Loucy (cell line): ENCODE data around the gene LRCH1.

Experiments
- H2AFZ ChIP-seq: fragments of 200-600 bp; sonication (generic); 2 replicates; pipeline ENCODE4 v1.6.0; 2016; ENCODE audit warnings: antibody characterized with exemption, mild to moderate bottlenecking, low read length, moderate library complexity
- H3F3A ChIP-seq: fragments of 200-600 bp; 2 replicates; pipeline ENCODE4 v1.6.0; 2016; ENCODE audit warnings: antibody characterized with exemption, low read depth, mild to moderate bottlenecking
- H3K27me3 ChIP-seq: fragments of 200-600 bp; sonication (generic); 2 replicates; pipeline ENCODE4 v1.6.1; 2014; ENCODE audit warnings: low read length, mild to moderate bottlenecking; ENCODE audit not compliant: insufficient read depth, poor library complexity, severe bottlenecking
- H3K36me3 ChIP-seq: fragments of 200-600 bp; sonication (generic); 2 replicates; pipeline ENCODE4 v1.6.1; 2016; ENCODE audit warnings: low read length; ENCODE audit not compliant: insufficient read depth
- H3K4me1 ChIP-seq: fragments of 200-600 bp; sonication (generic); 2 replicates; pipeline ENCODE4 v1.5.1; 2014; ENCODE audit warnings: low read length, mild to moderate bottlenecking; ENCODE audit not compliant: insufficient read depth, poor library complexity, severe bottlenecking
- H3K4me2 ChIP-seq: fragments of 200-600 bp; sonication (generic); 2 replicates; pipeline ENCODE4 v1.6.0; 2014; ENCODE audit warnings: antibody characterized with exemption, low read length, low read depth, mild to moderate bottlenecking; ENCODE audit not compliant: poor library complexity, severe bottlenecking
- H3K4me3 ChIP-seq: fragments of 200-600 bp; sonication (generic); 2 replicates; pipeline ENCODE4 v1.5.1; 2014; ENCODE audit warnings: low read length, mild to moderate bottlenecking, mixed read lengths; ENCODE audit not compliant: poor library complexity, severe bottlenecking
- H3K79me2 ChIP-seq: fragments of 200-600 bp; sonication (generic); 2 replicates; pipeline ENCODE4 v1.6.1; 2014; ENCODE audit warnings: low read length; ENCODE audit not compliant: insufficient read depth
- H3K9ac ChIP-seq: fragments of 200-600 bp; sonication (generic); 2 replicates; pipeline ENCODE4 v1.6.0; 2014; ENCODE audit warnings: mild to moderate bottlenecking, low read depth, low read length, moderate library complexity; ENCODE audit not compliant: poor library complexity, severe bottlenecking
- H3K9me2 ChIP-seq: fragments of 200-600 bp; sonication (generic); replicated peaks from 2 replicates; pipeline ENCODE4 v1.6.1; 2016; ENCODE audit warnings: low read depth, low read length, mixed read lengths
- H3K9me3 ChIP-seq: fragments of 200-600 bp; sonication (generic); 2 replicates; pipeline ENCODE4 v1.6.1; 2014; ENCODE audit warnings: mild to moderate bottlenecking, antibody characterized with exemption, low read length, low read depth; ENCODE audit not compliant: insufficient read depth
- H4K20me1 ChIP-seq: fragments of 200-600 bp; sonication (generic); 2 replicates; pipeline ENCODE4 v1.6.0; 2014; ENCODE audit warnings: antibody characterized with exemption, low read length, mild to moderate bottlenecking; ENCODE audit not compliant: insufficient read depth, poor library complexity, severe bottlenecking
- EZH2phosphoT487 ChIP-seq: fragments of 200-600 bp; IDR thresholded peaks from 2 replicates; pipeline ENCODE4 v1.6.1; 2018; ENCODE audit warnings: antibody characterized with exemption, mild to moderate bottlenecking, moderate library complexity, borderline replicate concordance
- TF ChIP-seq, protein P1 (sequence below): fragments of 200-600 bp; sonication (generic); conservative IDR thresholded peaks from 2 replicates; pipeline ENCODE4 v1.5.1; 2014; ENCODE audit warnings: mild to moderate bottlenecking, antibody characterized with exemption, low read length

Gene LRCH1

DNA sequence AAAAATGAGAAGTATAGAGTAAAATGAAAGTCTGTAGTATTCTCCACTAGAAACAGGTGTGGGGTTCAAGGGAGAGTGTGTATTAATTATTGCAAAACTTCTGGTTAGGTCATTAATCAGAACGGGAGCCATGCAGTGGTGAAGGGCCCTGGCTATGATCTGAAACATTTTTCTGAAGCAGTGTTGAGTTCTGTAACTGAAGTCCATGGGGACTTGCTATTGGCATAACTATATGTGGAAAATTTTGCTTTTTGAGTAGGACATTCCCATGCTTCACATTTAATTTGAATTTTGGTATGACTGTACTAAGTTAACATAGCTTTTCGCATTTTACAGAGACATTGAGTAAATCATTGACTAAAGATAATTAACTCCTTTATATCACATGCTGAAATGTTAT, 67.5 kb downstream of the LRCH1 start:
- H3K9me2 ChIP-seq: no peaks in the 10 kb centered on the region
- H2AFZ ChIP-seq: no peak overlapping the region
- peaks cover 93% of the 10 kb centered on the region for H3K79me2 ChIP-seq
- TF ChIP-seq, protein P1, sequence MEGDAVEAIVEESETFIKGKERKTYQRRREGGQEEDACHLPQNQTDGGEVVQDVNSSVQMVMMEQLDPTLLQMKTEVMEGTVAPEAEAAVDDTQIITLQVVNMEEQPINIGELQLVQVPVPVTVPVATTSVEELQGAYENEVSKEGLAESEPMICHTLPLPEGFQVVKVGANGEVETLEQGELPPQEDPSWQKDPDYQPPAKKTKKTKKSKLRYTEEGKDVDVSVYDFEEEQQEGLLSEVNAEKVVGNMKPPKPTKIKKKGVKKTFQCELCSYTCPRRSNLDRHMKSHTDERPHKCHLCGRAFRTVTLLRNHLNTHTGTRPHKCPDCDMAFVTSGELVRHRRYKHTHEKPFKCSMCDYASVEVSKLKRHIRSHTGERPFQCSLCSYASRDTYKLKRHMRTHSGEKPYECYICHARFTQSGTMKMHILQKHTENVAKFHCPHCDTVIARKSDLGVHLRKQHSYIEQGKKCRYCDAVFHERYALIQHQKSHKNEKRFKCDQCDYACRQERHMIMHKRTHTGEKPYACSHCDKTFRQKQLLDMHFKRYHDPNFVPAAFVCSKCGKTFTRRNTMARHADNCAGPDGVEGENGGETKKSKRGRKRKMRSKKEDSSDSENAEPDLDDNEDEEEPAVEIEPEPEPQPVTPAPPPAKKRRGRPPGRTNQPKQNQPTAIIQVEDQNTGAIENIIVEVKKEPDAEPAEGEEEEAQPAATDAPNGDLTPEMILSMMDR: no peak
- TF ChIP-seq EZH2phosphoT487: no peak
- H4K20me1 ChIP-seq: peaks cover 29% of the 10 kb centered on the region
- H3F3A ChIP-seq: no peaks in the 10 kb centered on the region
- no peaks in the 10 kb centered on the region for H3K36me3 ChIP-seq
- H3K9ac ChIP-seq: no peak overlapping the region
- H3K9me3 ChIP-seq: no peaks in the 10 kb centered on the region
- H3K4me2 ChIP-seq: no peak overlapping the region
- no peaks in the 10 kb centered on the region for H3K27me3 ChIP-seq
- peaks cover 9% of the 10 kb centered on the region for H3K4me1 ChIP-seq
- H3K4me3 ChIP-seq: no peak overlapping the region

DNA sequence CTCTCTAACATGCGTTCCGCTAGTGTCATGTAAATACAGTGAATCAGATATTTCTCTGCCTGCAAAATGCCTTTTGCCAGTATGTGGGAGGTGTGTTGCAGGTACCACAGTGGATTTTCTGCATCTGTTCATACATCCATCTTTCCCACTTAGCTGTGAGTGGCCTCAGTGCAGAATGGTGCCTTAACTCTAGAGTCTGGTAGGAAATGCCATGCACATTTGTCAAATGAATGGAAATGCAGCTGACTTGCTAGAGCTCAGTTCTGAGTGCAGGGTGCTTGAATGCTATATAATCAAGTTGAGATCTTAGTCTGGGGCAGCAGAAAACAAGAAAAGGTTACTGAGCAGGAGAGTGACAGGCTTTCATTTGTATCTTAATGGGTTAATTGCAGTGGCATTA, 68.2 kb downstream of the LRCH1 start:
- peaks cover 29% of the 10 kb centered on the region for H4K20me1 ChIP-seq
- no peaks in the 10 kb centered on the region for H3K9me2 ChIP-seq
- peaks cover 92% of the 10 kb centered on the region for H3K79me2 ChIP-seq
- H3K4me1 ChIP-seq: peaks cover 9% of the 10 kb centered on the region
- H3K9ac ChIP-seq: no peak overlapping the region
- H3K4me3 ChIP-seq: no peak overlapping the region
- no peaks in the 10 kb centered on the region for H3F3A ChIP-seq
- TF ChIP-seq, protein P1: no peak
- H3K4me2 ChIP-seq: no peak overlapping the region
- H3K27me3 ChIP-seq: no peaks in the 10 kb centered on the region
- no peaks in the 10 kb centered on the region for H3K9me3 ChIP-seq
- no peak overlapping the region for H2AFZ ChIP-seq
- no peaks in the 10 kb centered on the region for H3K36me3 ChIP-seq

DNA sequence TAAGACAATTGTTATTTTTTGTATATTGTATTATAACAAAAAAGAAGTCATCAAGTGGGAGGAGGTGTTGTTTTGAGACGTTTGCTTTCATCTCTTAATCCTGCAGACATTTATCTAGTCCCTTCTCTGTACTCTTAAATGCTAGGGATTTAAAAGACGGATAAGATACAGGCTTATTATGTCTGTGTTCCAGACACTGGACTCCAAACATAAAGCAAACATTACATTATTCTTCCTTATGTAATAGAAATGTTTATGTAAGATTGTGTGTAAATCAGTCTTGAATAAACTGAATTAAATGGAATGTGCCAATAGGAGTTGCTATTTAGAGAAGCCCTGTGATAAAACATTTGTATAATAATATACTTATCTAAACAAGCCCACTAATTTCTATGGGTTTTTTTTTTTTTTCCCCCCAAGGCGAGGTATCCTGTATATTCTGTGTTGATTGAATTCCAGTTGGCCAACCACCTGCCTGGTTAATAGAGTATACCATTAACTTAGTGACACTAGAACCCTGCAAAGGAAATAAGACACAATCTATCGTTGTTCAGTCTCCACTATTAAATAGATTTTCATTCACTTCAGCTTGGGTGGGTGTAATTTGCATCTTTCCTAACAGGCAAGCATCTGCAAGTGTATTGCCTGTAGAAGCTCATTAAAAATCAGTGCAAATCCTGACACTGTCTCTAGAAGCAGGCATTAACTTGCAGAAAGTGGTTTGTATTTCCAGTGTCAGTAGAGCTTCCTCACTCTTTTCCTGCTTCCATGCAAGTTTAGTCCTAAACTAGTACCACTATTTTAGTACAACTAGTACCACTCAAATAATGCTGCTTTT, 69.0 kb downstream of the LRCH1 start:
- Histone ChIP-seq H3K4me1 (peaks cover 7% of the 10 kb centered on the region), H2AFZ (no peak overlapping the region), H3K9me2 (no peaks in the 10 kb centered on the region), H3F3A (no peaks in the 10 kb centered on the region), H3K4me2 (no peak overlapping the region), H3K79me2 (peaks cover 86% of the 10 kb centered on the region), H3K9me3 (no peaks in the 10 kb centered on the region), H3K36me3 (no peaks in the 10 kb centered on the region), H3K9ac (no peak overlapping the region), H4K20me1 (peaks cover 29% of the 10 kb centered on the region), H3K4me3 (no peak overlapping the region), H3K27me3 (no peaks in the 10 kb centered on the region)
- TF ChIP-seq, protein P1: no peak
- no peak for TF ChIP-seq EZH2phosphoT487
